NCI-H1930 (cell line): ENCODE measurements around the gene CFAP69.
"Not testable (repeated sequence)": the region's sequence is repeated elsewhere in the genome, so short reads cannot be mapped to it uniquely, and the experiment has no call there.

ENCODE experiments used
- DNase-seq, 2 experiments: peaks; one replicate each; lab custom pipeline; 2025; lab: John Stamatoyannopoulos, UW

The CFAP69 gene

GRCh38 chr7:90233569-90233968 lies 11.4 kb upstream of the CFAP69 start:
- DNase-seq, result no peak

DNA sequence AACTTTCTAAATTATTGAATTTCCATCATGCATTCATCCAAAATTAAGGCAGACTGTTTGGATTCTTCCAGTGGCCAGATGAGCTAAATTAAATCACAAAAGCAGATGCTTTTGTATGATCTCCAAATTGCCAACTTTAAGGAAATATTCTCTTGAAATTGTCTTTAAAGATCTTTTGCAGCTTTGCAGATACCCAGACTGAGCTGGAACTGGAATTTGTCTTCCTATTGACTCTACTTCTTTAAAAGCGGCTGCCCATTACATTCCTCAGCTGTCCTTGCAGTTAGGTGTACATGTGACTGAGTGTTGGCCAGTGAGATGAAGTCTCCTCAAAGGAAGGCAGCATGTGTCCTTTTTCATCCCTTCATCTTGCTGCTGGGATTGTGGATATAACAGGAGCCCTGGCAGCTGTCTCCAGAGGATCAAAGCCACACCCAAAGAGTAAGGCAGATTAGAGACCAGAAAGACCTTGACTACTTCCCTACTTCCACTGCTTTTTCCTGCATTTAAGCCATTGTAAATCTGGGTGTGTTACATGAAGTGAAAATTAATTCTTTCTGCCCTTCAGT lies 8.2 kb upstream of the CFAP69 start:
- DNase-seq, result no peak

DNA sequence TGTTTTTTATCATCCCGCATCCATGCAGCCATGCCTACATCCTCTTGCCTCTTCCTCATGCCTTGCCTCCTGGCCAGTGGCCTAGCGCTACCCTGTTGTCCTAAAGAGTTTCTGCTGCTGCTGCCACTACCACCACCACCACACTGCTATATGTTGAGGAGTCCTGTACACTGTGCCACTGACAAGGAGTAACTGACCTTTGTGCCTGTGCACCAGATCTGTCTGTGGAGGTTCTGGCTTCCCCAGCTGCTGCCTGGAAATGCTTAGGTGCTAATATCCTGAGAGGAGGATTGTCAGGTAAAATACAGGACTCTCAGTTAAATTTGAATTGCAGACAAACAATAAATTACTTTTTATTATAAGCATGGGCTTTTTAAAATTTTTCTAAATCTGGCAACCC lies 7.0 kb upstream of the CFAP69 start:
- DNase-seq, result no peak

GRCh38 chr7:90238583-90238982 lies 6.4 kb upstream of the CFAP69 start:
- DNase-seq, result no peak

DNA sequence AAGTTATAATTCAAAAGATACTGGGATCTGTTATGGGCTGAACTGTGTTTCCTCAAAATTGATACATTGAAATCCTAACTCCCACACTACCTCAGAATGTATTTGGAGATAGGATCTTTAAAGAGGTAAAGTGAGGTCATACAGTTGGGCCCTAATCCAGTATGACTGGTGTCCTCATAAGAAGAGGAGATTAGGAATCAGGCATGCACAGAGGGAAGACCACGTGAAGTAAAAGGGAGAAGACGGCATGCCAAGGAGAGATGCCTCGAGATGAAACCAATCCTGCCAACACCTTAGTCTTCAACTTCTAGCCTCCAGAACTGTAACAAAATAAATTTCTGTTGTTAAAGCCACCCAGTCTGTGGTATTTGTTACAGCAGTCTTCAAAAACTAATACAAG lies 5.9 kb upstream of the CFAP69 start:
- no peak for DNase-seq

DNA sequence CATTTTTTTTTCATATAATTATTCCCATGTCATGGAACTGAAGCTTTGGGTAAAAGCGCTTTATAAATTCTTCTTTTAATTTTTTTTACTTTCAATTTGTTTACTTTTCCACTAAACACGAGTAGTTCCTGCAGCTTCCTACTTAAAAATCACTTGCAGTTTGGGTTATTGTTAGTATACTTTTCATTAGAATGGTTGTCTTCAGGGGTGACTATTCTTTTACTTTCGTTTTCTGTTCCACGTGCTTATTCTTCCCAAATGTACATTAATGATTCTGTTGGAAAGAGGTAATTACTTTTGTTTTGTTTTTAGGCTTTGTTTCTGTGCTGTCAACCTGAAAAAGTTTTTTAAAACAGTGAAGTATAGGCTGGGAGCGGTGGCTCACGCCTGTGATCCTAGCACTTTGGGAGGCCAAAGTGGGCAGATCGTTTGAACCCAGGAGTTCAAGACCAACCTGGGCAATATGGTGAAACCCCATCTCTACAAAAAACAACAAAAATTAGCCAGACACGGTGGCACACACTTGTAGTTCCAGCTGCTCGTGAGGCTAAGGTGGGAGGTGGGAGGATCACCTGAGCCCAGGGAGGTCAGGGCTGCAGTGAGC lies 5.2 kb upstream of the CFAP69 start:
- no peak for DNase-seq

GRCh38 chr7:90242369-90243168 lies 2.4 kb upstream of the CFAP69 start:
- DNase-seq, result no peak

DNA sequence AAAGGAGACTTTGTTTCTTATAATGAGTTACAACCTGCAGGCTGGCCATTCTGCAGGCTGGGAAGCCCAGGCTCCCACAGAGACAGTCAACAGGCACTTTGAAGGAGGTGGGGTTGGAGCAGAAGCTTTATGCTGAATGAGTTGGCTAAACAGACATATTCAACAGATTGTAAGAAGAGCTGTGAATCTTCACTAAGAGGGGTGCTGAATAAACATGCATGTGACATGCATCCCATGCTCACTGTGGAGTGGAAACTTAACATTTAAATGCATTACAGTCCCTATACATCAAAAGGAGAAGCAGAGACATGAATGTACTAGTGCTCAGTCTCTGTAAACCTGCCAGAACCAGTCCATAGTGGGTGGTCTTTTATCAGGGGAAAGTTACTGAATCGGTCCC lies 1.4 kb upstream of the CFAP69 start:
- DNase-seq, result no peak

GRCh38 chr7:90244565-90244908 lies 437 bp upstream of the CFAP69 start:
- no peak for DNase-seq

GRCh38 chr7:90246171-90246570 lies 1.2 kb downstream of the CFAP69 start:
- no peak for DNase-seq

DNA sequence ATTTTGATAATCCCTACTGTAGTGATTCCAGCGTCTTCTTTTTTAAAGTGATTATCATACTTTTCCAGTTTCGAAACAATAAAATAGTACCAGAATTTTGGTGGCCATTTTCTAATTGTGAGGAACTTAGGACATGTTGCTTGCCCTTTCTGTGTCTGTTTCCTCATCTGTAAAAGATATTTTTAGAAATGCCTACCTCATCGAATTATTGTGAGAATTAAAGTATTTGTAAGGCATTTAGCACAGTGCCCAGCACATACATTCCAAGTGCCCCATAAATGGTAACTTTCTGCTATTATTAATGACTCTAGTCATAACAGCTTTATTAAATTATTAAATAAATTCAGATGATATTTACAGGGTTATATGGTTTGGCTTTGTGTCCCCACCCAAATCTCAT lies 3.7 kb downstream of the CFAP69 start:
- DNase-seq, result no peak

GRCh38 chr7:90250601-90251303 lies 5.8 kb downstream of the CFAP69 start:
- DNase-seq, result no peak

- DNase-seq, result no peak
Observed at GRCh38 chr7:90251304-90251635, 6.3 kb downstream of the CFAP69 start.

GRCh38 chr7:90256011-90256410 lies 11.0 kb downstream of the CFAP69 start:
- not testable (repeated sequence) for DNase-seq

DNA sequence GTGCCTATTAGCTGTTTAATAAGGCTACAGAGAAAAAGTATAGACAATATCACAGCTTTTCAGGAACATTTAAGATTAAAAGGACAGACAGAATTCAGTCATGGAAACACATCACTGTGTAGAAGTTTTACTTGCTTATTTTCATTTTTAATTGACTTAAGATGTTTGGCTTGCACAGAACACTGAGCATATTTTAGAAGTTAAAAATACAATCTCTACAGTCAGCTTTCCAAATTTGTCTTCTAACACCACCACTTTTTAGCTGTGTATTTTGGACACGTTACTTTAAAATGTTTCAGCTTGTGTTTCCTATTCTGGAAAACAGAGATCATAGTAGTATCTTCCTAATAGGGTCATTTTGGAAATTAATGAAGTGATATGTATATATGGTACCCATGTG lies 11.8 kb downstream of the CFAP69 start:
- DNase-seq, result no peak

DNA sequence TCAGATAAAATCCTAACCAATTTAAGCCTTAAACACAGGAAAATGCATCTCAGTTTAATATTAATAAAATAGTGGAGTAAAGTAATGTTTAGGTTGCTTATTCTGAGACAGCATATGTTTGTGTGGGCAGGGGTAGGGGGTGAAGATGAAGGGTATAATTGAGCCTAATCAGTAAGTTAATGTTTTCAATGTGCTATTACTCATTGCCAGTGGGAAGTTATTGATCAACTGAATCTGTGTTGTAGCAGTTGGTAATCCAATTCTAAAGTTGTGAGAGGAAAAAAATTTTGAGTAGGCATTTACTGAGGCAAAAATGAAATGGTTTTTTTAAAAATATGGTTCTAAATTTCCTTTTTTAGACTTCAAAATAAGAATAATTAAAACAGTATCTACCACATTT lies 16.5 kb downstream of the CFAP69 start:
- DNase-seq, result no peak

- peak in 1 of 2 experiments; percentile 33 for DNase-seq
Observed at GRCh38 chr7:90262438-90262837, 17.5 kb downstream of the CFAP69 start.

- DNase-seq, result no peak
Observed at GRCh38 chr7:90266808-90267207, 21.8 kb downstream of the CFAP69 start.

- no peak for DNase-seq
Observed at GRCh38 chr7:90267263-90267858, 22.4 kb downstream of the CFAP69 start.

- no peak for DNase-seq
Observed at GRCh38 chr7:90269163-90269562, 24.2 kb downstream of the CFAP69 start.

DNA sequence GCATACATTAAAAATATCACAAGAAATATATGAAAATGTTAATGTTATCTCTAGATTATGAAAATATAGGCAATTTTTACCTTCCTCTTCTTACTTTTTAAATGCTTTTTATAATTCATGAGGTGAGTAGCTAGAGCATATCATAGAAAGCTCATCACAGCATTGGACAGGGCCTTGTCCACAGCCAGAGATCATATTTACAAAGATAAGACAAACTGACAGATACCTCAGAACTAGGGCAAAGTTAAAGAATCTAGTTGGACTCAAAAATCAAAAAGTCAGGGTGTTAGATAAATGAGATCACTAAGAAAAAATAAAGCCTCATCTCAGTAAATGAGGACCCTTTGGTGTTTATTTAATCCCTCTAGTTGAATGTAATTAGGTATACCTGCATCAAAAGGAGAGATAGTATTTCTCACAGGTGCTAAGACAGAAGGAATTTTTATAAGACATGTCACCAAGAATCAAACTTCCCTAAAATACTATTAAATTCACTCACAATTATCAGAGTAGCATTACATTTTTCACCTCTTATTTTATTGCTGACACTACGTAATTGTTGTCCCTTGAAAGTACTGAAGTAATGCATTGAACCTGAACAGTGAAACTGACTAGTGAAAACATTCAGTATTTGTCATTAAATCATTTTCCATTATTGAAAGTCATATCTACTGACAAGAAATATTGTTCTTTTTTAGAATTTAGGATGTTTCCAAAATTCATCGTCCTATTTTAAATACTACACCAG lies 25.6 kb downstream of the CFAP69 start:
- DNase-seq, result no peak

- no peak for DNase-seq
Observed at GRCh38 chr7:90271753-90272152, 26.8 kb downstream of the CFAP69 start.
